Activated CD8-positive, alpha-beta memory T cell treated with anti-CD3 and anti-CD28 coated beads for 4 hours (primary cell): ENCODE data around the gene PDLIM4.

Experiments used
- DNase-seq, 2 donors: peaks; one replicate each; pipeline ENCODE4 v3.0.0-alpha.2; 2020; ENCODE audit warnings: low read depth in 2 of 2

PDLIM4 gene

DNA sequence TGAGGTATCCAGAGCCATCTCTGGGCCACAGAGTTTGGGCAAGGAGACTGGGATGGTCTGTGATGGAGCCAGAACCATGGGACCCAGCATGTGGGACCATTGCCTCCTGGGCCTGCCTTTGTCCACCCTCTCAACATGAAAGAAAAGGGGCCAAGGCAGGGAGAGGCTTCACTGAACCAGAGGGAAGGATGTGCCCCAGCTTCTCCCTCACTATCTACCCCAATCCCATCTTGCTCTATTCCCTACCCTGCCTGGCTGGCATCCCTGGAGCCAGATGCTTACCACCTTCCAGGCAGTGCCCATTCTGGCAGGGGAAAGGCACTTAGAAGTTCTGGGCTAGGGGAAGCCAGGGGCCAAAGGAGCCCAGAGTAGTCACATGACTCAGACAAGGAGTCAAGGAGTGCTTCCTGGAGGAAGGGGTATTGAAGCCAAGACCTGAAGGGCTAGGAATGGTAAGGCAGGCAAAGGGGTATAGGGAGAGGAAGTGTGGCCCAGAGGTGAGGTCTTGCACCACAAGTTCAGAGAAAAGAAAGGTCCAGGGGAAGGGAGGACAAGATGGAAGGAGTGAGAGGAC is 9.8 kb downstream of the PDLIM4 start:
- DNase-seq = no peak

DNA sequence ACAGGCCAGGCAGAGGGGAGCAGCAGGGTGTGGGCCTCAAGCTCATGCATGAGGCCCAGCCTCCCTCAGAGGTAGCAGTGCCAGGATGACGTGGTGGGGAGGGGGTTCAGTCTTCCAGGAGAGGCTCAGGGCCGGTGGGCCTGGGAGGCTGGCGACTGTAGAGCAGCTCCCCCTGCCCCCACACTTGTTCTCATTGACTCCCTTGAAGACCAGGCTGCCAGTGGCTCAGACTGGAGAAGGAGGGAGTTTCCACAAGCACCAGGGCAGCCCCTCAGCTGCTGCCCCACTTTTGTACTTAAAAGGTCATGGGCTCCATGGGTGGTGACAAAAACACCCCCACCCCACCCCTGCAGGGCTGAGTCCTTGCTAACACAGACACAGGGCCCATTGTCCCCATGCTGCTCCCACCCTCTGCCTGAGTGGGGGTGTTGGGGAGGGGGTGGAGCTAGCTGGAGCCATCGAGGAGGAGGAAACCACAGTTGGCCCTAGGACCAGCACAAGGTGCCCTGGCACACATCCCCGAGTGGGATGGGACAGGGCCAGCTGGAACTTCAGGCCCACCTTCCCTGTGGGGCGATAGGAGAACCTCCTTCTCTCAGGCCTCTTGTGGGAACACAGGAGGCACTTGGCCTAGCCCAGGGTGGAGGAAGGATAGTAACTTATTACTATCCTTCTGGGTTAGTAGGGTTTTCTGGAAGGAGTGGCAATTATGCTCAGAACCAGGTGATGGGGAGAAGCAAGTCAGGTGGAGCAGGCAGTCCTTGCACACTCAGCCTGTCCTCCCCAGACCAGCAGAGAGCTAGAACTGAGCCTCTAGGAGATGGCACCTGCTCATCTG is 10.7 kb downstream of the PDLIM4 start:
- DNase-seq = no peak

GRCh38 chr5:132268769-132269551 is 11.5 kb downstream of the PDLIM4 start:
- no peak for DNase-seq

GRCh38 chr5:132269635-132270334 is 12.3 kb downstream of the PDLIM4 start:
- DNase-seq = no peak

DNA sequence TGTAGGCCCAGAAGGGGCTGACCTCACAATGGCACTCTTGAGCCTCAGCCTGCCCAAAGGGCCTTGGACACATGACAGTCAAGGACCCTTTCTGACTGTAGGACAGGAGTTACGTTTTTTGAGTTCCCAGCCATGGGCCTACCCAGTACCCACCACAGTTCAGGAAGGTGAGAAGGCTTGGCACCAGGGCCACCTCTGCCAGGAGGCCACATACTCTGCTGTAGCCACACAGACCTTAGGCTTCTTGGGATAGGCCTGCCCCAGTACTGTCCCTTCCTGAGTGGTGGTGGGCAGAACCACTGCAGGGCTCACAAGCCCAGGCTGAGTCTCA is 12.8 kb downstream of the PDLIM4 start:
- DNase-seq = no peak

- no peak for DNase-seq
Measured at GRCh38 chr5:132270706-132271105, 13.2 kb downstream of the PDLIM4 start.

DNA sequence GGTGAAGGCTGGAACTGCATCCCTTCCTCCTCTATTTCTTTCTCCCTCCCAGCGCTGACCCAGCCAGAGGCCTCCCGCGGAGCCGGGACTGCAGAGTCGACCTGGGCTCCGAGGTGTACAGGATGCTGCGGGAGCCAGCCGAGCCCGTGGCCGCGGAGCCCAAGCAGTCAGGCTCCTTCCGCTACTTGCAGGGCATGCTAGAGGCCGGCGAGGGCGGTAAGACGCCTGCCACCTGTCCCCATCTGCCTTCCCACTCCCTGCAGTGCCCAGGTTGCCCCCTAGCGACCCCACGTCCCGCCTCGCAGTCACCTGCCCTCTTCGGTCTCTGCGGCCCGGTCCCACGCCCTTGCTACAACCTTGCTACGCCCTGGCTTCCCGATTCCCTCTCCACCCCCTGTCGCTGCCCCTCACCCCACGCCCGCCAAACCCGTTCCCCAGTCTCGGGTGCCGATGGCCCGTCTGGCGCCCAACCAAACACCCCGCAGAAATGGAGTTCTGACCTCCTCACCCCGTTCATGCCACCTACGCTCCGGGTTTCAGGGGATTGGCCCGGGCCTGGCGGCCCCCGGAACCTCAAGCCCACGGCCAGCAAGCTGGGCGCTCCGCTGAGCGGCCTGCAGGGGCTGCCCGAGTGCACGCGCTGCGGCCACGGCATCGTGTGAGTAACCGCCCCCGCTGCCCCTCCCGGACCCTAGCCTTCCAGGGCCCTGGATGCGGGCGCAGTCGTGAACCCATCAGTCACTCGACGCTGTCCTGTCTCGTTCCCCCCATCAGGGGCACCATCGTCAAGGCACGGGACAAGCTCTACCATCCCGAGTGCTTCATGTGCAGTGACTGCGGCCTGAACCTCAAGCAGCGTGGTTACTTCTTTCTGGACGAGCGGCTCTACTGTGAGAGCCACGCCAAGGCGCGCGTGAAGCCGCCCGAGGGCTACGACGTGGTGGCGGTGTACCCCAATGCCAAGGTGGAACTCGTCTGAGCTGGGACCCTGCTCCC is 14.1 kb downstream of the PDLIM4 start:
- no peak for DNase-seq

DNA sequence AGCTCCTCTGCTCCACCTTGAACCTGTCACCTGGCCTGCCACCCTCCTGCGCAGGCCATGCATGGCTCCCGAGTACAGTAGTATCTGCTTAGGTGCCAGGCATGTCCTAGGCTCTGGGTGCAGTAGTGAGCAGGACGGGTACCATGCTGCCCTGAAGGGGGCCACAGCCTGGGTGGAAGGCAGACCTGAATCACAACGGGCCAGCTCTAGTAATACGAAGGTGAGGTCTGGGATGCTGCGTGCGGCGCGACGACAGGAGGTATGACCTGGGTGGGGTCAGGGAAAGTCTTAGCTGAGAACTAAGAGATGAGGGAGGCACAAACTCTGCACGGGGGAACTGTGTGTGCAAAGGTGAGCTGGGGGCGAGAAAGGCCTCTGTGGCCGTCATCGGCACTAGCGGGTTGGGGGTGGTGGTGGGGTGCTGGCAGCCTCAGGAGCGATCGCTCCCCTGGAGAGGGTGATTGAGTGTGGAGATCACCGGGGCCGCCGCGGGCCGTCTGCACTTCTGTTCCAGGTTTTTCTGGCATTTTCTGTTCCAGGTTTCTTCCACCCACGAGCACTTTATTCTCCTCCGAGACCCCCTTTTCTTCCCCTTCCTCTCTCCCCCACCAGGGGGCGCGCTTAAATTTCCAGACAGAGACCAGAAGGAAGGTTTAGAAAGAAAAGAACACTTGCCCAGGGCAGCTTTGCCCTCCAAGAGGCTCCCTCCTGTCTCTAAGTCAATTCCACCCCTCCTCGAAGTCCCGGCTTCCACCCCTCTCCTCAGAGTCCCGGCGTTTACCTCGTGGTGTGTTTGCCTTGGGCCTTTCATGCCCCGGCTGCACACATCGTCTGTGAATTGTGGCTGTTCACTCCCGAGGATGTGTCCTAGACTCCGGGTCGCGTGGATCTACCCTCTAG is 15.1 kb downstream of the PDLIM4 start:
- DNase-seq = peak; percentile 39 to 50

GRCh38 chr5:132273631-132274030 is 16.1 kb downstream of the PDLIM4 start:
- no peak for DNase-seq

DNA sequence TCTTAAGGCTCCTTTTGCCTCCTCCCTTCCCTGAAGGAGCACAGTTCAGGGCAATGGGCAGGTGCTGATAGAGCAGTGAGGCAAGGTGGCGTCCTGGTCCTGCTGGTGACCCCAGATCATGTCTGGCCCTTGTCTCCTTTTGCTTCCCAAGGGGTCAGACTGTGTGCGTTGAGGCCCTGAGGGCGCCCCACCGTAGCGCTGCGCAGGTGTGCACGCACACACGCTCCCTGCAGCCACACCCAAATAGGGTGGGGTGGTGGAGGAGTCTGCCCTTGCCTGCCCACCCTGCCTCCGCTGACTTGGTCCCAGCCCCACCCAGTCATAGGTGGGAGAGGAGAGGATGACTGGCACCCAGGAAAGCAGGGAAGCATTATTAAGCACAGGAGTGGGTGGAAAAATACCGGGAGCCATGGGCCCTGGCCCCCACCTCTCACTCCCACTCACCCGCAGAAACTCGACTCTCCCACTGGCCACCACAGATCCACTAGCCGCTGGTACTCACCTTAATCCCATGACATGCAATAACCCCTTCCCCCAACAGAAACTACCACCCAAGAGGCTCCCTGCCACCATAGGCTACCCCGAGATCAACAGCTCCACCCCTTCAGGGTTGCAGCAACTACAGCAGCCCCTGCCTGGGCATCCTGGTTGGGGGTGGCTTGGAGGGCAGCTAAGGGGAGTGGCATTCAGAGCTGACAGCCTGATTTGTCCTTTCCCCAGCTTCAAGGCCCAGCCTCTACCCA is 16.7 kb downstream of the PDLIM4 start:
- no peak for DNase-seq

DNA sequence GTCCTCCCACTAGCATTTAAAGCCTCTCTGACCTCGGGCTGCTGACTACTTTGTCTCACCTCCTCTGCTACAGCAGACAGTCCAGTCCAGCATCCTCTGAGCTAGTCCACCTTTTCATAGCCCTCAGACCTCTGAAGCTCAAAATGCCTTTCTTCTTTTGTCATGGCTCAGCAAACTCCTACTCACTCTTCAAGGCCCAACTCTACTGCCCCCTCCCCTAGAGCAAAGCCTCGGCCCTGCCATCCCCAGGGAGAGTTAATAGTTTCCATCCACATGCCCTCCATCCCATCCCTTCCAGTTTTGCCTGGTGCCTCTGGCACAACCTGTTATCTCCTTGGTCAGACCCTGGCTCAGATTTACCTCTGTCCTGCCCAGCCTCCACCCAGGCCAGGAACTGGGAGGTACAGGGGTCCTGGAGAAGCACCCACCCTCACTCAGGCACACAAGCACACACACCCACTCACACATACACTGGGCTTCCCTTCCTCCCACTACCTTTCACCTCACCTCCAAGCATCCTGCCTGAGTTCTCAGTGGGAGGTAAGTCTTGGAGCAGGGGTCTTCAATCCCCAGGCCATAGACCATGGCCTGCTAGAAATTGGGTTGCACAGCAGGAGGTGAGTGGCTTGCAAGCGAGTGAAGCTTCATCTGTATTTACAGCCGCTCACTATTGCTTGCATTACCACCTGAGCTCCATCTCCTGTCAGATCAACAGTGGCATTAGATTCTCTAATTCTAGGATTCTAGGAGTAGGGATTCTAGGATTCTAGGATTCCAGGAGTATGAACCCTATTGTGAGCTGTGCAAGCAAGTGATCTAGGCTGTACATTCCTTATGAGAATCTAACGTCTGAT is 18.1 kb downstream of the PDLIM4 start:
- no peak for DNase-seq

DNA sequence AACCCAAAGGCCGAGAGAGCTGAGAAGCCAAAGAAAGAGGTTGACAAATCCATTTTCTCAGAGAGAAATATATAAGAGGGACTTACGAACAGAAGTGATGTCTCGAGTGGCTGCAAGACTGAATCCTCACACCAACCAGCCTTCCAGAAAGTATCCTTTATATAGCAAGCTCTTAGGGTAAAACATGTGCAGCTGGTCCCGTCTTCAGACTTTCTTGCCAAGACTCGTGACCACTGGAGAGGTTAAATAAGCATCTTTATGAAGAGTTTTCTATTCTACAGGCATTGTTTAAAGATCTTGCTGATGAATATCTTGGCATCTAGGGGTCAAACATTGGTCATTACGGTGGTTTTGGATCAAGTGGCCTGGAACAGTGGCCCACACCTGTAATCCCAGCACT is 19.8 kb downstream of the PDLIM4 start:
- DNase-seq = no peak

DNA sequence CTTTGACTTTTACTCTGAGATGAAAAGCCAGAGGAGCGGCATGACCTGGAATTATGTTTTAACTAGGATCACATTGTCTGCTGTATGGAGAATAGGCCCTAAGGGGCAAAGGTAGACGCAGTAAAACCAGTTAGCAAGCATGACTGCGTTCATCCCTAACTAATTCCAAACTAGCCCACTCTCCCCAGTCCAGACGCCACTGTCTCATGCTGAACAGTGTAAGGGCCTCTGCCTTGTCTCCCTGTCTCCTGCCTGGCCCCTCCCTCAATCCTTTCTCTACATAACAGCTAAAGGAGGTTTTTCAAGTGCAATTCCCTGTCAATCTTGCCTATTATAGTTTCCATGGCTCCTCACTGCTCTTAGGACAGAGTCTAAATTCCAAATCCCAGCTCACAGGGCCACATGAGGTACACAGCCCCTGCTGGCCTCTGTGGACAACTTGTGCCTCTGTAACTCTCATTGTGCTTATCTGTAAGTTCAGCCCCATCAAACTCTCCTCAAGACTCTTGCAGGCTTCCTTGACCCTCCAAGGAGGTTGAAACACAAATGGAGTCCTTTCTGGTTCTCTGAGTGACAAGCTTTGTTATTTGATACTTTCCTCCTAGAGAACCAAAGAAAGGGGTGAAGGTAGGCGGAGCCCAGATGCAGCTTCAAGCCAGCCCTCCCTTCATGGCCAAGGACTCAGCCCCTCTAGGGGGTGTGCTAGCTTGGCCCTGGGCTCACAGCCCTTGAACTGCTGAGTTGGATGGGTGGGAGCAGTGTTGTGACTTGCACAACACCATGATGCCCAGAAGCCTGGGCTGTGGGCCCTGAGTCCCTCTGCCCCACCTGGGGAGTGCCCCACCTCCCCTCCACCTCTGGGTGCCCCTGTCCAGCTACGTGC is 20.7 kb downstream of the PDLIM4 start:
- DNase-seq = no peak

DNA sequence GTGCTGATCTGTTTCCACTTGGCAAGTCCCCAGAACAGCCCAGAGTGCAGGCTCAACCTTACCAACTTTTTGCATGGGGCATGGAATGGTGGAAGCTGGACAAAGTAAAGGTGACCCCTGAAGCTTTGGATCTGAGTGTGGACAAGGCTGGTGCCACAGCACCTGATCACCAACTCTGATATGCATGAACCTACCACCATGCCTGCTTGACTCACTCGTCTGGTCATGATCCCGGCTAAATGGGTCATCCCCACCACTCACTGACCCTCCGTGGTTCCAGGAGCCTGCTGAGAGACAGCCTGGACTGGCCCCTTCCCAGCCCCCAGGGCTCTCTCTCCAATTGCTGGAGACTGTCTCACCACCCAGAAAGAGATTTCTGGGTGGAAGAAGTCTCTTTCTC is 22.3 kb downstream of the PDLIM4 start:
- DNase-seq = no peak

DNA sequence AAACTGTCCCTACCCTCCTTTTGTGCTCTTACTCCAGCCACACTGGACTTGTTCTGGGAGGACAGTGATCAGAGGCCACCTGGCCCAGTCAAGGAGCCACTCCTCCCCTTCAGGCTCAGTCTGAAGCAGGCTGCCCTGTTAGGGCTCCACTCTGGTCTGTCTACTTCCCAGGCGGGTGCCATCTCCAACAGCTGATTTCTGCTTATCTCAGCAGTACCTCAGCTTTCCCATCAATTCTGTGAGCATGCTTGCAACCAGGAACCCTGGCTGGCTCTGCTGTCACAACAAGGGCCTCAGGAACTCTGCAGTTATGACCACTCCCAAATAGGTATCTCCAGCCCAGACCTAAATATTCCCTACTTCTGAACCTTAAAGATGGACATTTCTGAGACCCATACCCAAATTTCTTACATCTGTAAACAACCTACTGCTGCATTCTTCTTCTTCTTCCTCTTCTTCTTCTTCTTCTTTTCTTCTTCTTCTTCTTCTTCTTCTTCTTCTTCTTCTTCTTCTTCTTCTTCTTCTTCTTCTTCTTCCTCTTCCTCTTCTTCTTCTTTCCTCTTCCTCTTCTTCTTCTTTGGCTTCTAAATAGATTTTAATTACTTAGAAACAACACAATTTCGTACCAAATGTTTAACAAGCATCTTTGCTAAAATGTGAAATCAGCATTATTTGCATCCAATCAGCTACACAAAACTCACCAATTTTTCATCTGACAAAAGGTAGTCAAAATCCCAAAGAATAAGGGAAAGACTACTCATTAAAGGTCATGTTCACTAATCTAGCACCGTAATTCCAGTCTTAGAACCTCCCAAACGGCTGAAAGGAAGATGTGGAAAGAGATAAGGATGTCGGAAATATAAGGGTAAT is 23.1 kb downstream of the PDLIM4 start:
- DNase-seq = no peak

DNA sequence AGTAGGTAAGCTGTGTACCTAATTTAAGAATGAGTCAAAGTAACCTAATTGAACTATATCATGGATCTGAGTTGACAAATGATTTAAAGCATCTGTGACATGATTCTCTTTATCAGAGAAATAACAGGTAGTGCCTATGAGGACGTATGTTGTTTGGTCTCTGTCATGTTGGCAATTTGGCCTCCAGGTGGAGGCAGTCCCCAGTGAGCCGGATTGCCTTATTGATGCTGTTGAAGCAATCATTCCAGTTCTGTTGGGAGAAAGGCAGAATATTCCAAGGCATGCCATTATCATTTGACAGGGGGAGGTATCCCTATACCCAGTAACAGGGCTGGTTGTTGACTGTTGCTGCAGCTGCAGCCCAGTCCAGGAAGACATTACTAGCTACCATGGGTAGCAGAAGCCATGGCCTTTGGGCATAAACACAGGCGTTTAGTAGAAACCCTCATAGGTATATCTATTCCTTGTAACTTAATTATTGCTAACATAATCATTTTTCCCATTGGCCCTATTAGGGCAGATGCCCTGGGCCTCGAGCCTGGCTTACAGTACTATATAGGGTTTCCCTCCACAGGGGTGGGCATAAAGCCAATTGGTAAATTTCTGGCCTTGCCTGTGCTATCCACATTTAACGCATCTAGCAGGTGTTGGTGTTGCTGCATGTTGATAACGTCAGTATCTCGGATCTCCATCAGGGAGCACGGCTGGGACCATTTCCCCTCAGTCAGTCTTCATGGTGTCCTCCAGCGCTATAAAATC is 24.5 kb downstream of the PDLIM4 start:
- DNase-seq = no peak
